ENCODE results near the gene PDE7B.

Gene PDE7B

DNA sequence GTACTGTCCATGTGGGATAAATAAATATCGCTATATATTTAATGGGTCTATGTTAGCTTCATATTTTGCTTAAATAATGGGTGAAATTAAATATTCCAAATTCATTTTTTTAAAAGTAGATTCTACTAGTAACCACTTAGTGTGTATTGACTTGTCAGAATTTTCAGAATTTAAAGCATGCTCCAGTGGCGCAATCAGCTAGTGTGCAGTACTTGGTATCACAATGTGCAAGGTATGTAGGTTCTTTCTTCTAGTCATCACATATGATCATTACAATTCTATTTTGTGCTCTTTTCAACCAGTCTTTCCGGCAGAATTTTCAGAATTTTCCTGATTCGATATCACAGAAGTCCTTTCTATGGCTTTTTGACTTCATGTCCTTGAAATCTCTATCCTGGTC, 32.6 kb downstream of the PDE7B start:
- no peak for DNase-seq (ENCODE audit: low spot score)
- H3K36me3 Mint-ChIP-seq (ENCODE audit: low read depth) = peaks cover 33% of the 10 kb centered on the region
- peaks cover 44% of the 10 kb centered on the region for H3K4me1 Mint-ChIP-seq (ENCODE audit: low read depth)
- H3K9me3 Mint-ChIP-seq = no peaks in the 10 kb centered on the region
- H3K4me3 Mint-ChIP-seq = no peak overlapping the region
- no peak overlapping the region for H3K27ac Mint-ChIP-seq
- H3K27me3 Mint-ChIP-seq (ENCODE audit: low read depth) = no peaks in the 10 kb centered on the region

DNA sequence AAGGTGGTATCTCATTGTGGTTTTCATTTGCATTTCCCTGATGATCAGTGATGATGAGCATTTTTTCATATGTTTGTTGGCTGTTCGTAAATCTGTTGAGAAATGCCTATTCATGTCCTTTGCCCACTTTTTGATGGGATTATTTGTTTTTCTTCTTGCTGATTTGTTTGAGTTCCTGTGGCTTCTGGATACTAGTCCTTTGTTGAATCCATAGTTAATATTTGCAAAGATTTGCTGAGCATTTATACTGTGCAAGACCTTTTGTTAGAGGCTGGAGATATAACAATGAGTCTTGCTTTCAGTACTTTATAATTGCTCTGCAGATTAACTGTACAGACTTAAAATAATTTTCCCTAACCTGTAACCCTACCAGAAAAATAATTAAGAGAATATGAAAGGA, 35.6 kb downstream of the PDE7B start:
- DNase-seq (ENCODE audit: low spot score) = no peak
- H3K9me3 Mint-ChIP-seq = no peaks in the 10 kb centered on the region
- peaks cover 39% of the 10 kb centered on the region for H3K36me3 Mint-ChIP-seq (ENCODE audit: low read depth)
- H3K4me3 Mint-ChIP-seq = no peak overlapping the region
- peaks cover 25% of the 10 kb centered on the region for H3K4me1 Mint-ChIP-seq (ENCODE audit: low read depth)
- H3K27ac Mint-ChIP-seq = no peak overlapping the region
- no peaks in the 10 kb centered on the region for H3K27me3 Mint-ChIP-seq (ENCODE audit: low read depth)

- Mint-ChIP-seq H3K27ac (no peak overlapping the region), H3K4me3 (no peak overlapping the region), H3K36me3 (ENCODE audit: low read depth) (peaks cover 35% of the 10 kb centered on the region), H3K27me3 (ENCODE audit: low read depth) (no peaks in the 10 kb centered on the region), H3K9me3 (no peaks in the 10 kb centered on the region), H3K4me1 (ENCODE audit: low read depth) (peaks cover 16% of the 10 kb centered on the region)
- no peak for DNase-seq (ENCODE audit: low spot score)
Measured at GRCh38 chr6:135888818-135889217, 37.3 kb downstream of the PDE7B start.

DNA sequence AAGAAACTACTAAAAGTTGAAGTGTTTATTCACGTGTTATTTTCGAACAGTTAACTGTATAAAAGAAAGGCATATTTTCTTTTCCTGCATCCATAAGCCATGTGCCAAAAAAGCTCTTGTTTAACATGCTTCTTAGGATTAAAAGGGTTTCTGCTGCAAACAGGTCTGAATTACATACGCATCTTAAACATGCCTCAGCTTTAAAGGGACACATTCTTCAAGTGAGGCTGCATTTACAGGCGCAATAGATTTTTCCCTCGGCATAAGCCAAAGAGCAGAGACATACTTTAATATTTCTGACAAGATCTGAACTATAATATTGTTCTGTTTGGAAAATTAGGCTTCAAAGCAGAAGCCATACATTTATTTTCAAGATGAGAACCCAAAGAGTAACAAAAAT, 39.4 kb downstream of the PDE7B start:
- no peaks in the 10 kb centered on the region for H3K9me3 Mint-ChIP-seq
- H3K4me3 Mint-ChIP-seq = no peak overlapping the region
- H3K4me1 Mint-ChIP-seq (ENCODE audit: low read depth) = peaks cover 10% of the 10 kb centered on the region
- H3K36me3 Mint-ChIP-seq (ENCODE audit: low read depth) = peaks cover 31% of the 10 kb centered on the region
- H3K27me3 Mint-ChIP-seq (ENCODE audit: low read depth) = no peaks in the 10 kb centered on the region
- no peak overlapping the region for H3K27ac Mint-ChIP-seq
- DNase-seq (ENCODE audit: low spot score) = no peak

- Mint-ChIP-seq H3K4me3 (no peak overlapping the region), H3K27me3 (ENCODE audit: low read depth) (no peaks in the 10 kb centered on the region), H3K36me3 (ENCODE audit: low read depth) (peaks cover 32% of the 10 kb centered on the region), H3K4me1 (ENCODE audit: low read depth) (peaks cover 17% of the 10 kb centered on the region), H3K9me3 (no peaks in the 10 kb centered on the region), H3K27ac (no peak overlapping the region)
- DNase-seq (ENCODE audit: low spot score) = no peak
Measured at GRCh38 chr6:135891710-135892109, 40.2 kb downstream of the PDE7B start.

GRCh38 chr6:135895231-135895911, 43.9 kb downstream of the PDE7B start:
- Mint-ChIP-seq H3K36me3 (ENCODE audit: low read depth) (peaks cover 42% of the 10 kb centered on the region), H3K4me3 (no peak overlapping the region), H3K27me3 (ENCODE audit: low read depth) (no peaks in the 10 kb centered on the region), H3K4me1 (ENCODE audit: low read depth) (peaks cover 25% of the 10 kb centered on the region), H3K9me3 (peaks cover 4% of the 10 kb centered on the region), H3K27ac (no peak overlapping the region)
- no peak for DNase-seq (ENCODE audit: low spot score)

DNA sequence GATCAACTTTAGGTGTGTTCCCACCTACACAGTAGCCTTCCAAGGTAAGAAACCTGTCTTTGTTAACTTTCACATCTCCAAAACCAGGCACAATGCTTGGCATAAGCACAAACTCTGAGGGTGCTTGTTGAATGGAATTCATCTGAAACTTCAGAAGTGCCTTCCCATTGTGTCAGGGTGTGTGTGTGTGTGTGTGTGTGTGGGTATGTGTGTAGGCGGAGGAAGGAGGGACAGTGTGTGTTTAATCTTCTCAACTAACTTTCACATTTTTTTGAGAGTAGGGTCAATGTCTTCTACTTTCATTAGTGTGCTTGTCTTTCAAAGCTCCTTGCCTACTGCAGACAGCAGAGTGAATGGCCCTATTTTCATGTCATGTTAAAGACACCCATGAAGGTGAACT, 45.6 kb downstream of the PDE7B start:
- H3K4me3 Mint-ChIP-seq = peak overlapping the region; percentile 3
- peaks cover 4% of the 10 kb centered on the region for H3K9me3 Mint-ChIP-seq
- no peaks in the 10 kb centered on the region for H3K27me3 Mint-ChIP-seq (ENCODE audit: low read depth)
- peak overlapping the region; percentile 33 for H3K27ac Mint-ChIP-seq
- no peak for DNase-seq (ENCODE audit: low spot score)
- H3K36me3 Mint-ChIP-seq (ENCODE audit: low read depth) = peaks cover 37% of the 10 kb centered on the region
- H3K4me1 Mint-ChIP-seq (ENCODE audit: low read depth) = peaks cover 33% of the 10 kb centered on the region

- H3K4me1 Mint-ChIP-seq (ENCODE audit: low read depth) = peaks cover 37% of the 10 kb centered on the region
- no peaks in the 10 kb centered on the region for H3K27me3 Mint-ChIP-seq (ENCODE audit: low read depth)
- peak overlapping the region; percentile 49 for H3K4me3 Mint-ChIP-seq
- peak overlapping the region; percentile 47 for H3K27ac Mint-ChIP-seq
- peak; percentile 39 for DNase-seq (ENCODE audit: low spot score)
- peaks cover 17% of the 10 kb centered on the region for H3K36me3 Mint-ChIP-seq (ENCODE audit: low read depth)
- H3K9me3 Mint-ChIP-seq = peaks cover 4% of the 10 kb centered on the region
Measured at GRCh38 chr6:135901774-135902524, 50.4 kb downstream of the PDE7B start.

GRCh38 chr6:135902756-135903331, 51.3 kb downstream of the PDE7B start:
- H3K36me3 Mint-ChIP-seq (ENCODE audit: low read depth) = peaks cover 13% of the 10 kb centered on the region
- H3K9me3 Mint-ChIP-seq = peaks cover 4% of the 10 kb centered on the region
- H3K4me1 Mint-ChIP-seq (ENCODE audit: low read depth) = peaks cover 30% of the 10 kb centered on the region
- no peak overlapping the region for H3K27ac Mint-ChIP-seq
- H3K4me3 Mint-ChIP-seq = peak overlapping the region; percentile 49
- DNase-seq (ENCODE audit: low spot score) = no peak
- H3K27me3 Mint-ChIP-seq (ENCODE audit: low read depth) = no peaks in the 10 kb centered on the region

DNA sequence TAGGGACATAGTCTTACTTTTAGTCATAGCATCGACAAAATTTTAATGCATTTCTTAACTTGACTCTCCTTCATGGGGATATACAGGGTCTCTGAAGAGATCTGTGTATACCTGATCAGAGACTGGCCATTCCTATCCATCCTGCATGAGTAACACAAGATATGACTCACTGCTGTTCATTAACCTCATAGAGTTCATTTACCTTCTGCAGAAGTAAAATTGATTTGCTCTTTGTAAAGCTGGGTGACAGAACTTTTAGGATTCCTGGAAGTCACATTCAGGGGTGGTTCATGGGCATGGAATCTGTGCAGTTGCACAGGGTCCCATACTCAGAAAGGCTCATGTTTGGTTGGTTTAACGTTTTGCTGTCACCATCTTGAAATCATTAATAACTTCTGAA, 53.2 kb downstream of the PDE7B start:
- H3K36me3 Mint-ChIP-seq (ENCODE audit: low read depth) = peaks cover 14% of the 10 kb centered on the region
- peaks cover 34% of the 10 kb centered on the region for H3K4me1 Mint-ChIP-seq (ENCODE audit: low read depth)
- H3K9me3 Mint-ChIP-seq = no peaks in the 10 kb centered on the region
- no peak overlapping the region for H3K27ac Mint-ChIP-seq
- no peak overlapping the region for H3K4me3 Mint-ChIP-seq
- DNase-seq (ENCODE audit: low spot score) = no peak
- no peaks in the 10 kb centered on the region for H3K27me3 Mint-ChIP-seq (ENCODE audit: low read depth)

DNA sequence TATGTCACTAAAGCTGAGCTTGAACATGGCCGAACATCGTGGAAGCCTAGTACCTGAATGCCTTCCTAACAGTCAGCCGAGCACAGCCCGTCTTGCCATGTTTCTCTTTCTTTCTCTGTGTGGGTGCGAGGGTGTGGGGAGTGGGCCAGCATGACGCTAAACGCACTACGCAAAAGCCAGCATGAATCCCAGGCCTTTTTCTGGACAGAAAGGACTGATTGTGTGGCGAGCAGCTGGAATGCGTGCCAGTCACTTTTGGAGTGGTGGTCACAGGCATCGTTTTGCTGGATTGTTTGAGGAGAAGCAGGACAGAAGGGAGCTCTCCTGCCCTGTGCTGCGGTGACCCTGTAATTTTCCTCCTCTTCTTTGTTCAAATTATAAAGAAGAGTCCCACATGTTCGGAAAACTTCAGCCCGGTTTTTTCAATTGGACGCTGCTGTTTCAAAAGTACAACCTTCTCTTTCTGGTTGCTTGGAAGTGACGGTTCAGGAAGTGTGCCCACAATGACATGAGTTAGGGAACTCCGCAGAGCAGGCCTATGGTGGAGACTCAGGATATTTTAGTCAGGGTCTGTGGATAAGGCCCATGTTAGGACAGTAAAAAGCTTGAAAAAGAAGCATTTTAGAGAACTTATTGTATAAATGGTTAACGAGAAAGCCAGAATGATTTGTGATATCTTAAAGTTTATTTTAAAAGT, 54.3 kb downstream of the PDE7B start:
- H3K9me3 Mint-ChIP-seq = no peaks in the 10 kb centered on the region
- H3K27ac Mint-ChIP-seq = no peak overlapping the region
- H3K4me1 Mint-ChIP-seq (ENCODE audit: low read depth) = peaks cover 32% of the 10 kb centered on the region
- H3K36me3 Mint-ChIP-seq (ENCODE audit: low read depth) = peaks cover 14% of the 10 kb centered on the region
- no peak overlapping the region for H3K4me3 Mint-ChIP-seq
- no peaks in the 10 kb centered on the region for H3K27me3 Mint-ChIP-seq (ENCODE audit: low read depth)
- no peak for DNase-seq (ENCODE audit: low spot score)

GRCh38 chr6:135906542-135906941, 55.0 kb downstream of the PDE7B start:
- Mint-ChIP-seq H3K4me3 (no peak overlapping the region), H3K4me1 (ENCODE audit: low read depth) (peaks cover 30% of the 10 kb centered on the region), H3K27me3 (ENCODE audit: low read depth) (no peaks in the 10 kb centered on the region), H3K27ac (no peak overlapping the region), H3K9me3 (no peaks in the 10 kb centered on the region), H3K36me3 (ENCODE audit: low read depth) (peaks cover 18% of the 10 kb centered on the region)
- DNase-seq (ENCODE audit: low spot score) = no peak

DNA sequence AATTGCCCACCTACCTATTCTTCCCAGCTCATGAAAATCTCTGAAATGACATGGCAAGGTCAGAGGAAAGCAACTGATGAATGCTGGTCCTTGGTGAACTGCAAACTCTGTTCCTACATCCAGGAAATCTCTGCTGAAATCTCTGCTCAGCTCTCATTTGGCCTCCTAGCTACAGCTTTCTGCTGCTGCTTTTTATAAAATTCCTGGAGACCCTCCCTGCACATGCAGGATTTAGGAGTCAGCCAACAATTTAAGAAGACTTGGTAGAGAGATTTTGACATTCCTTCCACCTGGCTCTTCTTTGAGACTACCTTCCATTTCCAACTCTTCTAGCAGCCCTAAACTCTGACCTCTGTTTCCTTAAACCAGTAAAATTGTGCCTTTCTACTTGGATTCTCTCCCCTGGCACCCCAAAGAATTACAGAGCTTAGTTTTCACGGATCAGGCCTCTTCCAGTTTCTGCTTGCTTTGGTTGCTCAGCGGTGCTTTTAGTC, 55.5 kb downstream of the PDE7B start:
- Mint-ChIP-seq H3K27ac (no peak overlapping the region), H3K27me3 (ENCODE audit: low read depth) (no peaks in the 10 kb centered on the region), H3K36me3 (ENCODE audit: low read depth) (peaks cover 19% of the 10 kb centered on the region), H3K9me3 (no peaks in the 10 kb centered on the region), H3K4me1 (ENCODE audit: low read depth) (peaks cover 25% of the 10 kb centered on the region), H3K4me3 (no peak overlapping the region)
- no peak for DNase-seq (ENCODE audit: low spot score)

Data from T-helper 2 cell treated with Interferon-gamma antibody and Interleukin-4, amounts not matched to agents 5 μg/mL and 100 μg/mL, for 36 hours (primary cell).